ENCODE data around the gene ARHGAP20.
"Not testable (repeated sequence)": the region's sequence is repeated elsewhere in the genome, so short reads cannot be mapped to it uniquely, and the experiment has no call there.

ARHGAP20 gene

DNA sequence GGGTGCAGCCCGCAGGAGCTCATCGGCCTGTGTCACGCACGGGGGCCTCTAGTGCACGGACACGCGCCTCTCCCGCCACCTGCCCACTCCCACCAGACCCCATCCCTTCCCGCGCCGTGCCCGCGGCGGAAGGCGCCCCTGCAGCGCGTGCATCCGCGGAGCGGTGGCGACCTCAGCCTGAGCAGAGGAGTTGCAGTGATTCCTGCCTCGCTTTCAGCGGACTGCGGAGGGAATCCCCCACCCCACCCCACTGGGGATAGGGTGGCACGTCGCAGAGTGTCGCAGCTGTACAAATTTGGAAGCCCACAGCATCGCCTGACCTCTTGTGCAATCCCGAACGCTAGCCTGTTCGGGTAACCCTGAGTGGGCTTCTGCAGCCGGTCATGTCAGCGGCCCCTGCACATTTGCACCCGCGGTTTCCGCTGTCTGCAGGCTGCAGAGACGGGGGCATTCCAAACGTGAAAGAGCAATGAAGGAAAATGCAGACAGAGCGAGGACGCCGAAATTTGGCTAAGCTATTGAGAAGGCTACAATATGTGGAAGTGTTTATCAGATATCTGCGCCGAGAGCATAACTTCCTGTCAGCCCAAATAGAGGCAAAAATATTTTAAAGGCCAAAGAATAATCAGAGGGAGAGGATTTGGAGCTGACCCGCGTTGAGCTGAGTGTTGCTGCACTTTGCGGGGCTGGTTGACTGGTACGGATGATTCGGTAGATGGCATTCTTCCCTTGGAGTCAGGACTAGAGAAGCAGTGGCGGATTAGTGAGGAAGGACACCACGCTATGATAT, 617 bp upstream of the ARHGAP20 start:
- no peak for DNase-seq

DNA sequence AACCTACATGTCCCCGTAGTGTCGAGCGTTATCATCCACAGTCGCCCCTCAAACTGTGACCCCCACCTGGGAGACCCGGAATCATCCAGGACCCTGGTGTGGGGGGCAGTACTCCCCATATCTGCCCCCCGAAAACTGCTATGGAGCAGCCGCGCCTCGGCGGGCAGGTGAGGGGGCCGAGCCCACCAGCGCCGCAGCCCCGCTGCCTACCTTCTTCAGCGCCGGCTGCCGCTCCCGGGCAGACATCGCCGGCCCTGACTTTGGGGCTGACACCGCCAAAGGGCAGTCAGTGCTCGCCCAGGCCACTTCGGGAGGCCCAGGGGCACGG, 825 bp downstream of the ARHGAP20 start:
- DNase-seq = no peak

GRCh38 chr11:110710628-110711381, 1.4 kb downstream of the ARHGAP20 start:
- no peak for DNase-seq

DNA sequence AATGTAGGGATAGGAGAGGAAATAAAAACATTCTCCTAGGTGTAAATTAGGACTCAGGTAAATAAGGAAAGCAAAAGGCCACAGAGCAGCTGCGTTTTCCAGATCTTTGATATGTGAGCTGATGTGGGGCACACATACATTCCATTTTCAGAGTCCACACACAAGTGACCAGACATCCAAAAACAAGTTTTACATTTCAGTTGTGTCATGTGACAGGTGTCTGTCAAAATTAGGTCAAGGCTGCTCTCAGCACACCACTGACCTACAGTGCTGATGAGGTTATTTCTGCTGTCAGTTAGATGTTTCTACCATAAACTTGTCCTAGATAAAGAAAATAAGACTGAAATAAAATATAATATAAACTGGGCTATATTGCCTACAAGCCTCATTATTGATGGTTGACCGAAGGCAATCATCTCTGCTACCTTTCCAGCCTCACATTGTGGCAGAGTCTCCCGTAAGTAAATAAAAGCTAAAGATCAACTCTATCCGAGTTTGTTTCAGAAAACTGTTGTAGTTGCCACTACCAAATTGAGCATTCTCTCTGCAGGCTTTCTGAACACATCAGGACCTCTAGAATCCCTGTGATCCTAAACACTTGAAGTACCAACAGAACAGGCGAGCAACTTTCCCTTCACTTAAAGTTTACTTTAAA, 7.9 kb downstream of the ARHGAP20 start:
- DNase-seq = no peak

DNA sequence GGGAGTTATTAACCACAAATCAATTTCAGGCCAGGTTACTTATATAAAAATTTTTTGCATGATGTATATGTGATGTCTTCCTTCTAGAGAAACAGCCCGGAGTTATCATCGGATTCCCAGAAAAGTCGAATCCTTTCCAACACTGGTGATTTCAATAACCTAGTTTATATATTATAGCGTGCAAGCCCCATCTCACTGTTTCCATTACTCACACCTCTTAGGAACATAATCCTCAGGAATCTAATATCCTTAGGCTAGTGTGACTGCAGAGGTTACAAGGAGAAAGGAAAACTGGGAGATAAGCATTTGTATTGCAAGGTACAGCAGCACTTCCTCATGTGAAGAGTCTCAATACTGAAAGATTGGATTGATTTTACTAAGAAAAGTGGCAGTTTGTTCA, 20.3 kb downstream of the ARHGAP20 start:
- DNase-seq = no peak

DNA sequence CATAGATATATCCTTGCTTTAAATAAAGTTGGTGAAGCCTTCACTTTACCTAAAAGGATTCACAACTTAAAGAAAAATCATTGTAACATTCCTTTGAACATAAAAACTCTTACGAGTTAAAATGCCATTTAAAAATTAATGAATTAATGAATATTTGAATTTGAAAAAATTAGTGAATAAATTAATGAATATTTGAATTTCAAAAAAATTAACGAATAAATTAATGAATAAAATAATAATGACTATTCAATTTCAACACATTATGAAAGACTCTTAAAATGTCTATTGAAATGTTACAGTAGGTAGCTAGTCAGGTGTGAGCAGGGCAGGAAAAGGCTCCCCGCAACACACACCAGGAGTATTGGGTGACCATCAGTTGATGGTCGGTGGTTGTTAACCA, 22.9 kb downstream of the ARHGAP20 start:
- DNase-seq = no peak

DNA sequence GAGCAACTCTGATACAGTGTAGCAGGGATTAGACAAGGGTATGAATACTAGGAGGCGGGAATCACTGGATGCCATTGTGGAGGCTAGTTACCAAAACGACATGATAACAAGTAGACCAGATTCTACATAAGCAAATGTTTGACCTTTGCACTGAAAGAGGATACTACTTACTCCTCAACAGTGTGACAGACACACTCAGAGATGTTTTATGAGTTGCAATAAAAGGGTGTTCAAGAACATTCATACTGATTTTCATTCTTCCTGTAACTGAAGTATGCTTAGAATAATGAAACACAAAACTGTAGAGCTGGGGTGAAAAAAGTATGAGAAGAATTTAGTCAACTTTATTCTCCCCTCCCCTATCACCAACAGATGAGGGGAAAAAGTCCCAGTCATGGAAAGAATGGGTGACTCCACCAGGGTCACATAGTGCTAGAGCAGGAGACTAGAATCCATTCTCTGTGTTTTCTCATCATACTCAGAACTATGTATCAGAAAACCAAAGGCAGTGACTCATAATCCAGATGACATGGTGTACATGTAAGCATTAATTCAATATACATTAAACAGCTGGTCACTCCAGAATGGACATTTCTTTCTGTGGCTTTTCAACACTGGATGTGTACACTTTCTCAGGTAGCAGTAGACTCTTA, 32.8 kb downstream of the ARHGAP20 start:
- DNase-seq = no peak

- DNase-seq = no peak
These were observed 36.7 kb downstream of the ARHGAP20 start for GRCh38 chr11:110675548-110675947.

GRCh38 chr11:110665689-110666465, 46.4 kb downstream of the ARHGAP20 start:
- no peak for DNase-seq

DNA sequence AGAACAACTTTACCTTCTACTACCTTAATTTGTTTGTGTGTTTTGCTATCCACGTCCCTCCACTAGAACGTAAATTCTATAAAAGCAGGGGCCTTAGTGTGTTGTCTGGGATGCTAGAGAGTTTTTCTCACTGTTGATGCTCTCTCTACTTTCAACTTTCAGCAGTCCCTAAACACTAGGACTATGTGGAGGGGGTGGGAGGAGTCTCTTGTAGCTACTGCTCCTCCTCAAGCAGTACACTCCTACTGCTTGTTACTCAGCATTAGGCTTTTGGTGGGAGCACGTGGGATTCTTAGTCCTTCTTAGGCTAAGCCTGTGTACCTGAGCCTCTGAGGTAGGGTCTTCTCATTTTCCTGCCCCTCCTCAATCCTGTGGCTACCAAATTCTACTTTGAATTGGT, 56.3 kb downstream of the ARHGAP20 start:
- DNase-seq = no peak

GRCh38 chr11:110654456-110654855, 57.8 kb downstream of the ARHGAP20 start:
- DNase-seq = no peak

- DNase-seq = no peak
These were observed 67.0 kb downstream of the ARHGAP20 start for GRCh38 chr11:110645253-110645652.

DNA sequence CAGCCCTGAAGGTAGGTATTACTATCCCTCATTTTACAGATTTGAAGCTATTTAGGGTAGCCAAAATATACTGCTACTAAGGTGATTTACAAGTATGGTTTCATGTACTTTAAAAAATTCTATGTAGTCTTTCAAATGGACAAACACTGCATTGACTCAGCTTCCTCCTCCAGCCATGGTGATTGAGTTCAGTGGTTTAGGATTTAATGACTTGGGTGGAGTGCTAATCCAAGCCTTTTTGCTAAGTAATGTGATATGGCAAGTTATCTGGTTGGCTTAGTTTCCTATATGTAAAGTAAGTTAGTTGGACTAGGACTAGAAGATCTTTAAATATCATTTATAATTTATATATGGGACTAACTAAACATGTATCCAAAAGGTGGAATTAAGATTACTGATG, 77.9 kb downstream of the ARHGAP20 start:
- no peak for DNase-seq

DNA sequence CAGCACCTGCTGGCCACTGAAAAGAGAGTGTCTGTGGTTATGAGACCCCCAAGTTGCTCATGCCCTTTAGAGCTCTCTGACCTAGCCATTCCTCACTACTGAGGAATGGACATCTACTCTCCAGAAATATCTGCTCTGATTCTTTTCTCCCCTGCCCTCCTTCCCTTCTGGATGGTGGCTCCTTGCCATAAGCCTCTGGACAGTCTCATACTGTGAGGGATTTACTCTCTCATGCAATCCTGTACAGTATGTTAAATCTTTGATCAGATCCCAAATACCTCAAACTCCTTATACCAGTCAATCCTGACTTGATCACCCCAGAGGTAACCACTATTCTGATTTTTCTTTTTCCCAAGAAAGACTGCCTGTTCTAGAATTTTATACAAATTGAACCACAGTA, 80.7 kb downstream of the ARHGAP20 start:
- no peak for DNase-seq

- DNase-seq = no peak
These were observed 82.6 kb downstream of the ARHGAP20 start for GRCh38 chr11:110629594-110629993.

GRCh38 chr11:110621826-110622225, 90.4 kb downstream of the ARHGAP20 start:
- DNase-seq = no peak

DNA sequence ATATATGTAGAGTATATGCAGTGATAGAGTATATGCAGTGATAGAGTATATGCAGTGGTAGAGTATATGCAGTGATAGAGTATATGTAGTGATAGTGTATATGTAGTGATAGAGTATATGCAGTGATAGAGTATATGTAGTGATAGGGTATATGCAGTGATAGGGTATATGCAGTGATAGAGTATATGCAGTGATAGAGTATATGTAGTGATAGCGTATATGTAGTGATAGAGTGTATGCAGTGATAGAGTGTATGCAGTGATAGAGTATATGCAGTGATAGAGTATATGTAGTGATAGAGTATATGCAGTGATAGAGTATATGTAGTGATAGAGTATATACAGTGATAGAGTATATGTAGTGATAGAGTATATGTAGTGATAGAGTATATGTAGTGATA, 92.9 kb downstream of the ARHGAP20 start:
- DNase-seq = not testable (repeated sequence)

- DNase-seq = no peak
These were observed 98.2 kb downstream of the ARHGAP20 start for GRCh38 chr11:110614031-110614430.

GRCh38 chr11:110613197-110613918, 98.9 kb downstream of the ARHGAP20 start:
- no peak for DNase-seq

GRCh38 chr11:110606415-110606814, 105.8 kb downstream of the ARHGAP20 start:
- DNase-seq = no peak

GRCh38 chr11:110601936-110602335, 110.3 kb downstream of the ARHGAP20 start:
- DNase-seq = no peak

GRCh38 chr11:110600322-110600721, 111.9 kb downstream of the ARHGAP20 start:
- DNase-seq = no peak

Measured in cortex of kidney (tissue), 1 donor.